PFSK-1 (cell line): ENCODE results near the gene CREB3L4.

Source experiments
- FOXP2 ChIP-seq: optimal IDR thresholded peaks from 2 replicates; pipeline ENCODE3; 2011; ENCODE audit warnings: borderline replicate concordance, control low read depth, inconsistent platforms; ENCODE audit not compliant: insufficient read depth; ENCODE audit errors: extremely low read length, extremely low read depth
- POLR2AphosphoS5 ChIP-seq: IDR thresholded peaks from 2 replicates; pipeline ENCODE4 v1.6.1; 2012; ENCODE audit warnings: low read depth, mild to moderate bottlenecking, control low read depth, low read length, moderate library complexity
- SIN3A ChIP-seq: IDR thresholded peaks from 2 replicates; pipeline ENCODE4 v1.6.1; 2012; ENCODE audit warnings: mild to moderate bottlenecking, low read length, moderate library complexity, borderline replicate concordance; ENCODE audit not compliant: insufficient read depth
- TAF1 ChIP-seq: IDR thresholded peaks from 2 replicates; pipeline ENCODE4 v1.6.1; 2012; ENCODE audit warnings: low read length, control low read depth, borderline replicate concordance; ENCODE audit not compliant: insufficient read depth
- TF ChIP-seq, protein P1 (sequence below), 2 experiments: IDR thresholded peaks; 2 replicates each; pipeline versions ENCODE4 v1.6.1 to v1.8.0; 2011 to 2012; ENCODE audit warnings: low read depth in 2 of 2, low read length in 2 of 2, control low read depth in 1 of 2, inconsistent platforms in 1 of 2, mild to moderate bottlenecking in 1 of 2, moderate library complexity in 1 of 2; ENCODE audit not compliant: insufficient read depth in 1 of 2

- TF ChIP-seq TAF1 (no peak), POLR2AphosphoS5 (no peak), FOXP2 (no peak), SIN3A (no peak; the same call in 1 of the 2 replicates)
- TF ChIP-seq, protein P1, sequence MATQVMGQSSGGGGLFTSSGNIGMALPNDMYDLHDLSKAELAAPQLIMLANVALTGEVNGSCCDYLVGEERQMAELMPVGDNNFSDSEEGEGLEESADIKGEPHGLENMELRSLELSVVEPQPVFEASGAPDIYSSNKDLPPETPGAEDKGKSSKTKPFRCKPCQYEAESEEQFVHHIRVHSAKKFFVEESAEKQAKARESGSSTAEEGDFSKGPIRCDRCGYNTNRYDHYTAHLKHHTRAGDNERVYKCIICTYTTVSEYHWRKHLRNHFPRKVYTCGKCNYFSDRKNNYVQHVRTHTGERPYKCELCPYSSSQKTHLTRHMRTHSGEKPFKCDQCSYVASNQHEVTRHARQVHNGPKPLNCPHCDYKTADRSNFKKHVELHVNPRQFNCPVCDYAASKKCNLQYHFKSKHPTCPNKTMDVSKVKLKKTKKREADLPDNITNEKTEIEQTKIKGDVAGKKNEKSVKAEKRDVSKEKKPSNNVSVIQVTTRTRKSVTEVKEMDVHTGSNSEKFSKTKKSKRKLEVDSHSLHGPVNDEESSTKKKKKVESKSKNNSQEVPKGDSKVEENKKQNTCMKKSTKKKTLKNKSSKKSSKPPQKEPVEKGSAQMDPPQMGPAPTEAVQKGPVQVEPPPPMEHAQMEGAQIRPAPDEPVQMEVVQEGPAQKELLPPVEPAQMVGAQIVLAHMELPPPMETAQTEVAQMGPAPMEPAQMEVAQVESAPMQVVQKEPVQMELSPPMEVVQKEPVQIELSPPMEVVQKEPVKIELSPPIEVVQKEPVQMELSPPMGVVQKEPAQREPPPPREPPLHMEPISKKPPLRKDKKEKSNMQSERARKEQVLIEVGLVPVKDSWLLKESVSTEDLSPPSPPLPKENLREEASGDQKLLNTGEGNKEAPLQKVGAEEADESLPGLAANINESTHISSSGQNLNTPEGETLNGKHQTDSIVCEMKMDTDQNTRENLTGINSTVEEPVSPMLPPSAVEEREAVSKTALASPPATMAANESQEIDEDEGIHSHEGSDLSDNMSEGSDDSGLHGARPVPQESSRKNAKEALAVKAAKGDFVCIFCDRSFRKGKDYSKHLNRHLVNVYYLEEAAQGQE (IDR thresholded peaks at IDR 0.05; ENCODE audit: insufficient read depth in 1 of 2, low read depth in 2 of 2, low read length in 2 of 2): no peak
Measured at GRCh38 chr1:153968000-153968363, 280 bp downstream of the CREB3L4 start.
